OCI-LY3 (cell line): Measurements from ENCODE around the gene ALKBH3.

Experiments
- CTCF ChIP-seq: fragments of 200-600, 300-600 bp; sonication (generic); IDR thresholded peaks from 2 replicates; pipeline ENCODE4 v1.5.1; 2014; ENCODE audit warnings: antibody characterized with exemption, low read length, low read depth
- EZH2phosphoT487 ChIP-seq: fragments of 200-600 bp; shearing (Covaris generic); IDR thresholded peaks from 2 replicates; pipeline ENCODE4 v1.6.1; 2018; ENCODE audit warnings: antibody characterized with exemption, mixed run types, low read depth

GRCh38 chr11:43936076-43936475, 55.4 kb downstream of the ALKBH3 start:
- TF ChIP-seq CTCF: no peak
- no peak for TF ChIP-seq EZH2phosphoT487
